ENCODE results near the gene DHTKD1.

Gene DHTKD1, protein sequence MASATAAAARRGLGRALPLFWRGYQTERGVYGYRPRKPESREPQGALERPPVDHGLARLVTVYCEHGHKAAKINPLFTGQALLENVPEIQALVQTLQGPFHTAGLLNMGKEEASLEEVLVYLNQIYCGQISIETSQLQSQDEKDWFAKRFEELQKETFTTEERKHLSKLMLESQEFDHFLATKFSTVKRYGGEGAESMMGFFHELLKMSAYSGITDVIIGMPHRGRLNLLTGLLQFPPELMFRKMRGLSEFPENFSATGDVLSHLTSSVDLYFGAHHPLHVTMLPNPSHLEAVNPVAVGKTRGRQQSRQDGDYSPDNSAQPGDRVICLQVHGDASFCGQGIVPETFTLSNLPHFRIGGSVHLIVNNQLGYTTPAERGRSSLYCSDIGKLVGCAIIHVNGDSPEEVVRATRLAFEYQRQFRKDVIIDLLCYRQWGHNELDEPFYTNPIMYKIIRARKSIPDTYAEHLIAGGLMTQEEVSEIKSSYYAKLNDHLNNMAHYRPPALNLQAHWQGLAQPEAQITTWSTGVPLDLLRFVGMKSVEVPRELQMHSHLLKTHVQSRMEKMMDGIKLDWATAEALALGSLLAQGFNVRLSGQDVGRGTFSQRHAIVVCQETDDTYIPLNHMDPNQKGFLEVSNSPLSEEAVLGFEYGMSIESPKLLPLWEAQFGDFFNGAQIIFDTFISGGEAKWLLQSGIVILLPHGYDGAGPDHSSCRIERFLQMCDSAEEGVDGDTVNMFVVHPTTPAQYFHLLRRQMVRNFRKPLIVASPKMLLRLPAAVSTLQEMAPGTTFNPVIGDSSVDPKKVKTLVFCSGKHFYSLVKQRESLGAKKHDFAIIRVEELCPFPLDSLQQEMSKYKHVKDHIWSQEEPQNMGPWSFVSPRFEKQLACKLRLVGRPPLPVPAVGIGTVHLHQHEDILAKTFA

GRCh38 chr10:12068449-12069269 lies at the start of gene DHTKD1:
Gene DHTKD1, plus strand, starts transcription at chr10:12068954. Its CDS starts 80 bp downstream, at chr10:12069034.
- DNase-seq: peak; percentile 99

- DNase-seq: no peak
These were observed 49.3 kb upstream of the DHTKD1 start for GRCh38 chr10:12019283-12019971.

GRCh38 chr10:12020574-12020973 lies 48.2 kb upstream of the DHTKD1 start:
- DNase-seq: no peak

DNA sequence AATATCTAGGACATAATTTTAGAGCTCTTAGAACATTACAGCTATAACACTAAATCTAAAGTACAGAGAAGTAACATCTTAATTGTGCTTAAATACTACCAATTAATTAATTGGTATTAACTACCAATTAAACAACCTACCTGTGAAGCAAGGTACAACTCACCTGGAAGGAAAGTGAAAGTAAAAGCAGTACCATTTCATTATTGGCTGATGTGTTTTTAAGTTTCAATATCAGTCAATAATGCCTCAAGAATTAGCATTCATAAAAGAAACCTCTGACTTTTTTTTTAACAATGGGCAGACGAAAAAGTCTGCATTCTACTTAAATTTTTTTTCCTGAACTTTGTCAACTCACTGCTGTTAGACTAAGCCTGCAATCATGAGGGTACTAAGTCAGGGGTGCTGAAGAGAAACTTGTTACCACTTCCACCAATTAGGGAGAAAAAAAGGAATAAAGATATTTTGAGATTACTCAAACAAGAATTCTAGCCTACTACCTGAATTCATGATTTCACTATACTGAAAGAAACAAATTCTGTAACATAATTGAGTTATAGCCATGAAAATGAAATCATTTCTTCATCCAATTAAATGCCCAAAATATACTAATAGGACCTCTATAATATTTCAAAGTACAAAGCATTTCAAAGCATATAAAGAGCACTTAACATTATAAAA lies 46.0 kb upstream of the DHTKD1 start:
- DNase-seq: no peak

- no peak for DNase-seq
These were observed 43.2 kb upstream of the DHTKD1 start for GRCh38 chr10:12025591-12025990.

DNA sequence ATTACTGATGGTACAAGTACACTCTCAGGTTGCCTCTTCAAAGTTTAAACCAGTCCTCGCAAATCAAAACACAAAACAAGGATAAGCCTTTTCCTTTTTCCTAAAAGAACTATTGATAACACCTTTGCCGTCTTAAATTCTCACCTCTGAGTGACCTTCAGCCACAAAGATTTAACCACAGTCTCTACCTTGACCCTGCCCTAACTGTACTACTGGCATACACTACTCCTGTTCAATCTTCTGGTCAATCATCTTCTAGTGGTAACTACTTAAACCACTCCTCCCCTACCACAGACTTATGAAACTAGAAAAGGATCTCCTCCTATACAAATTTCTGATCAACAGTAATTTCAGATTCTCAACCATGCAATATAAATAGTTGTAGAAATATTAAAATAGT lies 41.2 kb upstream of the DHTKD1 start:
- DNase-seq: no peak

DNA sequence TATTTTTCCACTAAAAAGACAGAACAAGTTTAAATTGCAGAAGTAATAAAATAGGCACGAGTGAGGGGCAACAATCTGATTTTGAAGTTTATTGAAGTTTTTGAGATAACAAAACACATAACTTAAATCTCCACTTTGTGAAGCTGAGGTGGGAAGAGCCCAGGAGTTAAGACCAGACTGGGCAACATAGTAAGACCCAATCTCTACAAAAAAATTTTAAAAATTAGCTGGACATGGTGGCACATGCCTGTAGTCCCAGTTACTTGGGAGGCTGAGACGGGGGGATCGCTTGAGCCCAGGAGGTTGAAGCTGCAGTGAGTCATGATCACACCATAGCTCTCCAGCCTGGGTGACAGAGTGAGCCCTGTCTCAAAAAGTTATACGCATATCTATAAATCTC lies 37.4 kb upstream of the DHTKD1 start:
- DNase-seq: no peak

DNA sequence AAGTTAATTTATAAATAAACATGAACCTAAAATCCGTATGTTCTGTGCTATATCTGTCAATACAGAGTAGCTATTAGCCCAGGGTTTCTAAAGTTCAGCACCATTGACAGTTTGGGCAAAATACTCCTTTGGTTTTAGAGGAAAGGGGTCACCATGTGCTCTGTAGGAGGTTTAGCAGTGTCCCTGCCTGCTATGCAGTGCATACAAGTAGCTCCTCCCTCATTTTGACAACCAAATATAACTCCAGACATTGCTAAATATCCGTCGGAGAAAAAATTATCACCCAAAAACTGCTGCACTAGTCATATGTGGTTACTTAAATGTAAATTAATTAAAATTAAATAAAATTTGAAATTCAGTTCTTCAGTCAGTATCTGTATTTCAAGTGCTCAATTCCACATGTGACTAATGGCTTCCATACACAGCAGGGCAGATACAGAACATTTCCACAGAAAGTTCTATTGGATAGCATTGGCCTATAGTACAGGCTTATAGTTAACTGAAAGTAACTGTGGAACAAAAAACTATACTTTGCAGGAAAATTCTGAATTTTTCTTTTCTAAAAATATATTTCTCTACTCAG lies 32.6 kb upstream of the DHTKD1 start:
- no peak for DNase-seq

- DNase-seq: peak; percentile 45
These were observed 26.9 kb upstream of the DHTKD1 start for GRCh38 chr10:12041766-12042408.

GRCh38 chr10:12042409-12042796 lies 26.4 kb upstream of the DHTKD1 start:
- DNase-seq: peak; percentile 31

DNA sequence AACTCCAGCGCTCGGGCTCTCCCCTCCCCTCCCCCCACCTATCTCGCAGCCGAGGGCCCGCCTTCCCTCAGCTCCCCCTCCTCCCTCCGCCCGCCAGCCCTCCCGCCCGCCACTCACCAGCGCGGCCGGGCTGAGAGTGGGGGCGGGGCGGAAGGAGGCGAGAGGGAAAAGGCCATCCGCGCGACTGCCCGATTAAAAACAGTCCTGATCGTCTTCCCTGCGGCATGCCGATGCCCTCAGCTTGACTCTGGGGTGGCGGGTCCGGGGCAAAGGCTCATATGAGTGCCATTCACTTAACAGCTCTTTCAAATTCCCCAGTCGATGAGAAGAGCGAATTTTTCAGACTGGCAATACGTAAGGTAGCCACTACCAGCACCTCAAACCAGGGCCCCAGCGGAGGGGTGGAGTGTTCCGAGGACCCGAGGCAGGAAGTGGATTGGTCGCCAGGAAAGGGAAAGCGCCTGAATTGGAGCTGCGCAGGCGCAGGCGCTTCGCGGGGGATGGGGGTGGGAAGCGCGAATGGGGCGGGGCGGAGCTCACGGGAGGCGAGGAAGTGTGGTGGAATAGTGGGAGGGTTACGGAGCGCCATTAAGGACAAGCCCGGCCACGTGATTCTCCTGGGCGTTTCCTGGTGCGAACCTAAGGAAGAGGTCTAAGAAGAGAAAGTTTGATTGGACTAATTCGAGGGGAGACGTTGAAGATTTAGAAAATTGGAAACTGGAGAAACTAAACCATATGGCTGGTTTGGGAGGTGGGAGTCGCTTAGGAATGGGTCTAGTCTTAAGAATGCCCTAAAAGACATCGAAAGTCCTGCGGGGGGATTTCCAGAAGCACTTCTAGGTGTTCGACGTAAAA lies 25.7 kb upstream of the DHTKD1 start, which contains the start of gene UPF2:
Gene UPF2 (minus strand): TSS at position 13 of the 855 bp plus-strand sequence. CDS start 7,386 bp downstream, outside the sequence.
- DNase-seq: peak; percentile 99

GRCh38 chr10:12045596-12045995 lies 23.2 kb upstream of the DHTKD1 start:
- no peak for DNase-seq

DNA sequence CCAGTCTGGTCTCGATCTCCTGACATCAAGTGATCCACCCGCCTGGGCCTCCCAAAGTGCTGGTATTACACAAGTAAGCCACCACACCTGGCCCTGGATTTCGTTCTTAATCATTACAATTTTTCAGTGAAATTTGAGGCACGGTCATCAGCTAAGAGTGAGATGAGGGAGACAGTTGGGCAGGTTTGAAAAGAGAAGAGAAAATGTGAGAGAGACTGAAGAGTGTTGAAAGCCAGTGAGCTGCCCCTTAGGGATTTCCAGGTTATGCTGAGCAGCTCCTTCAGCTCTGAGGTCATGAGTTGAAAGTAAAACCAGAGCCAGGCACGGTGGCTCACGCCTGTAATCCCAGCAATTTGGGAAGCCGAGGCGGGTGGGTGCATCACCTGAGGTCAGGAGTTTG lies 20.2 kb upstream of the DHTKD1 start:
- DNase-seq: no peak

DNA sequence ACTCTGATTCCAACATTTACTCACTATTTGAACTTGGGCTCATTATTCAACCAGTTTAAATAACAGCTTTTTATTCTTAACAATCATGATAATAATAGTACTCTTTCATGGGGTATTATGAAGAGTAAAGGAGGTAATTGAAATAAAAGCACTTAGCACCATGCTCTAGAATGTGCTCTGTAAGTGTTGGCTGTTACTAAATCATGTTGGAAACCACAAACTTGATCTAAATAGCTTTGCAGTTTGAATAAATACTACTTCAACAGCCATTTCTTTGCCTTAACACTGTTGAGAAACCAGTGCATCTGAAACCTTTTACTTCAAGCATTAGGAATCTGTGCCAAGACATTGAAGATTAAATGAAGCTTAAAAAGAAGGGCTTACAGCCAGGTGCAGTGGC lies 18.2 kb upstream of the DHTKD1 start:
- no peak for DNase-seq

GRCh38 chr10:12051241-12051640 lies 17.5 kb upstream of the DHTKD1 start:
- DNase-seq: no peak

DNA sequence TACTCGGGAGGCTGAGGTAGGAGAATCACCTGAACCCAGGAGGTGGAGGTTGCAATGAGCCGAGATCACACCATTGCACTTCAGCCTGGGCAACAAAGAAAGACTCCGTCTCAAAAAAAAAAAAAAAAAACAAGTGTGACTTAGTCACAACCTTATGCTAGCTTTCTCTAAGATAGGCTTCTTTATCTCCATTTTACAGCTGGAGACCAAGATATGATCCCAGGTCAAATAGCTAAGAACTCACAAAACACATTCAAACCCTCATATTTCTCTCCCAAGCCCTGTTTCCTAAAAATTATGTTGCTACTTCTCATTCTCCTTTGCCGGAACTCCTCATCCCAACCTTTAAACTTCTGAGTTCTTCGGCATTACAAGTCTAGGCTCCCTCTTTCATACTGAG lies 13.0 kb upstream of the DHTKD1 start:
- DNase-seq: no peak

DNA sequence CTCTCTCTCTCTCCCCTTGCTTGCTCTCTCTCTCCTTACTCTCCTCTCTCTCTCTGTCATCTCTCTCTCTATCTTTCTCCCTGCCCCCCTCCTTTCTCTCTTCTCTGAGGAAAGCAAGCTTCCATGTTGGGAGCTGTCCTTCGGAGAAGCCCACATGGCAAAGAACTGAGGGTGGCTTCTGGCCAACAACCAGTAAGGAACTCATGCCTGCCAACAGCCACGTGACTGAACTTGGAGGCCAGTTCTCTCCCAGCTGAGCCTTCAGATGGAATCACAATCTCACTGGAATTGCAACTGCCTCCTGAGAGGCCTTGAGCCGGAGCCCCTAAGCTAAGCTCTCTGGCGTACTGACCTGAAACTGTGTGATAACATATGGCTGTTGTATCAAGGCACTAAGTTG lies 12.0 kb upstream of the DHTKD1 start:
- DNase-seq: no peak

- DNase-seq: no peak
These were observed 7.6 kb upstream of the DHTKD1 start for GRCh38 chr10:12061124-12061523.

DNA sequence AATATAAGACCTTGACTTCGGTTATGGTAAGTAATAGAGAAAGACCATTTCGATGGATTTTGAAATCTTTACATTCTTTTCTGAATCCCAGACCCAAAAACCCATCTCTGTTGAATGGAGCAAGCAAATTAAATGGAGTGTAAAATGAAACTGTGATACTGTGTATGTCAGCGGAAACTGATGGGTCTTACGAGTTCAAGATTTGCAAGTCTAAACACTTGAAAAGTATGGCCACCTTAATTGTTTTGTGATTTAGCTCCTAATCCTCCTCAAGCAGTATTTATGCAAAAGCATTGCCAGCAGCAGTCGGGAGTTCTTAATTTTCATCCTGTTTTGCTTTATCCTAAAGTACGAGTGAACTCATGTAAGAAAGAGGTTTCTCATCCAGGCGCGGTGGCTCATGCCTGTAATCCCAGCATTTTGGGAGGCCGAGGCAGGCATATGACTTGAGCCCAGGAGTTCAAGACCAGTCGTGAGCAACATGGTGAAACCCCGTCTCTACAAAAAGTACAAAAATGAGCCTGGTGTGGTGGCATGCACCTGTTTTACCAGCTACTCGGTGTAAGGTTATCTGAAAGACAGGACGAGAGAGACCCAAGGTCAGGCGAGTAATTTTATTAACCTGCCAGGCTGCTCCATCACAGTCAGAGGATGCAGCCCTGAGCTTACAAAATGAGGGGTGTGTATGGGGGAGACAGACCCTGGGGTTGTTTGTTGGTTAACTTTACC lies 5.8 kb upstream of the DHTKD1 start:
- no peak for DNase-seq

Data from EL (cell line).